ENCODE results near the gene CRLF3.
"Not testable (repeated sequence)": the region's sequence is repeated elsewhere in the genome, so short reads cannot be mapped to it uniquely, and the experiment has no call there.

Gene CRLF3

DNA sequence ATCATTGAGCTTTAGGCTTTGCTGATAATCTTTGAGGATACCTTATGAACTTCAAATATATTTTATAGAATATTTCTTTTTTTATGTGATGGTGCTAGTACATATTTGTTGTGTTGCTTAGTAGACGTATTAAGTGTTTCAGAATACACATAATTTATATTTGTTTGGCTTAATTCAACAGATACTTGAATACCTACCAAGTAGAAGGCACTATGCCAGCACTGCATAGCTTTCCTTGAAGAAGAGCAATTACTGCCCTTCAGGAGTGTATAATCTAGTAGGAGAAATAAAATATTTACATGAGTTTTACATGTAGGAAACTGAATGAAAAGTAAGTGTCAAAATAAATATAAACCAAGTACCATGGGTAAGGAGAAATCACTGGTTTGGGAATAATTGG lies 81.8 kb downstream of the CRLF3 start:
- DNase-seq (ENCODE audit: low read depth in 1 of 2, low spot score in 1 of 2): not testable (repeated sequence)

GRCh38 chr17:30736371-30736770 lies 88.1 kb downstream of the CRLF3 start:
- not testable (repeated sequence) for DNase-seq (ENCODE audit: low read depth in 1 of 2, low spot score in 1 of 2)

DNA sequence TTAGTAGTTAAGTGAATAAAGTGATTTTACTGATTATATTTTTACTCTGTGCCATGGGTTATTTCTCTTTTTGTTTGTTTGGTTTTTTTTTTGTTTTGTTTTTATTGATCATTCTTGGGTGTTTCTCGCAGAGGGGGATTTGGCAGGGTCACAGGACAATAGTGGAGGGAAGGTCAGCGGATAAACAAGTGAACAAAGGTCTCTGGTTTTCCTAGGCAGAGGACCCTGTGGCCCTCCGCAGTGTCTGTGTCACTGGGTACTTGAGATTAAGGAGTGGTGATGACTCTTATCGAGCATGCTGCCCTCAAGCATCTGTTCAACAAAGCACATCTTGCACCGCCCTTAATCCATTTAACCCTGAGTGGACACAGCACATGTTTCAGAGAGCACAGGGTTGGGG lies 88.8 kb downstream of the CRLF3 start:
- DNase-seq (ENCODE audit: low read depth in 1 of 2, low spot score in 1 of 2): not testable (repeated sequence)

- DNase-seq (ENCODE audit: low read depth in 1 of 2, low spot score in 1 of 2): not testable (repeated sequence)
Measured at GRCh38 chr17:30735206-30735605, 89.3 kb downstream of the CRLF3 start.

- not testable (repeated sequence) for DNase-seq (ENCODE audit: low read depth in 1 of 2, low spot score in 1 of 2)
Measured at GRCh38 chr17:30734153-30734552, 90.3 kb downstream of the CRLF3 start.

All from activated CD4-positive, alpha-beta T cell treated with anti-CD3 and anti-CD28 coated beads, Interleukin-2, amount 50 U/mL, for 24 hours (primary cell).